IMR-90 (cell line): ENCODE measurements around the gene KLHL3. TPM values are rescaled to one million over a fixed set of nuclear protein-coding genes. Genes with fewer than 3 reads are reported as not detected.

Experiments used
- ATAC-seq: fragments of 200-7000 bp; cut with Tn5 transposase; 2 replicates; pipeline ENCODE4 v1.9.1; 2020; ENCODE audit warnings: low read depth, mild to moderate bottlenecking, moderate library complexity
- BruUV-seq: library from RNA; stranded (reverse); fragments of 400-500 nt; replicated peaks from 2 replicates; lab custom pipeline; 2021; lab: Mats Ljungman, UMichigan
- CTCF ChIA-PET: fragments of 300-600 bp; formaldehyde crosslinking; extraction: SDS; loops from one replicate; lab custom pipeline; 2021; ENCODE audit warnings: antibody characterized with exemption; lab: Yijun Ruan, JAX
- POLR2A ChIA-PET: fragments of 300-600 bp; sonication (Branson Sonifier 250); formaldehyde crosslinking; loops from one replicate; lab custom pipeline; 2022; ENCODE audit warnings: antibody characterized with exemption; ENCODE audit not compliant: unreplicated experiment; lab: Charles Lee
- DNase-seq: peaks from one replicate; pipeline ENCODE4 v3.0.0; 2013
- H2AFZ ChIP-seq: replicated peaks from 2 replicates; pipeline ENCODE3; 2013; ENCODE audit warnings: low read length, mild to moderate bottlenecking; ENCODE audit not compliant: poor library complexity
- H2AK5ac ChIP-seq: 2 replicates; pipeline ENCODE4 v1.6.1; 2013; ENCODE audit warnings: low read depth, low read length, inconsistent platforms
- H2AK9ac ChIP-seq: replicated peaks from 2 replicates; pipeline ENCODE3; 2013; ENCODE audit warnings: mild to moderate bottlenecking, low read depth, low read length, moderate library complexity; ENCODE audit not compliant: poor library complexity
- H2BK120ac ChIP-seq: 2 replicates; pipeline ENCODE4 v1.6.1; 2013; ENCODE audit warnings: low read depth, low read length, inconsistent platforms
- H2BK15ac ChIP-seq: 3 replicates; pipeline ENCODE4 v1.6.1; 2013; ENCODE audit warnings: low read depth, low read length, inconsistent platforms
- H2BK20ac ChIP-seq: 2 replicates; pipeline ENCODE4 v1.6.1; 2013; ENCODE audit warnings: low read depth, mild to moderate bottlenecking, inconsistent platforms, low read length, moderate library complexity
- H2BK5ac ChIP-seq: 2 replicates; pipeline ENCODE4 v1.6.1; 2013; ENCODE audit warnings: mild to moderate bottlenecking, low read depth, low read length, inconsistent platforms; ENCODE audit not compliant: poor library complexity, severe bottlenecking
- H3K14ac ChIP-seq: replicated peaks from 2 replicates; pipeline ENCODE4 v1.6.1; 2013; ENCODE audit warnings: low read depth, low read length, inconsistent platforms
- H3K18ac ChIP-seq: 2 replicates; pipeline ENCODE4 v1.6.1; 2013; ENCODE audit warnings: low read depth, low read length, control low read depth
- H3K23ac ChIP-seq: 2 replicates; pipeline ENCODE4 v1.6.1; 2013; ENCODE audit warnings: low read depth, low read length, inconsistent platforms
- H3K27ac ChIP-seq: 2 replicates; pipeline ENCODE4 v1.5.1; 2013; ENCODE audit warnings: mild to moderate bottlenecking, control low read depth, low read length; ENCODE audit not compliant: insufficient read depth
- H3K27me3 ChIP-seq: 2 replicates; pipeline ENCODE4 v1.6.1; 2013; ENCODE audit warnings: low read length; ENCODE audit not compliant: control insufficient read depth, insufficient read depth
- H3K36me3 ChIP-seq: 2 replicates; pipeline ENCODE4 v1.6.1; 2013; ENCODE audit warnings: low read length, mixed read lengths; ENCODE audit not compliant: control insufficient read depth, insufficient read depth
- H3K4ac ChIP-seq: 2 replicates; pipeline ENCODE4 v1.6.1; 2013; ENCODE audit warnings: low read depth, low read length, inconsistent platforms
- H3K4me1 ChIP-seq: 2 replicates; pipeline ENCODE4 v1.6.1; 2013; ENCODE audit warnings: low read length, mixed read lengths; ENCODE audit not compliant: control insufficient read depth, insufficient read depth
- H3K4me2 ChIP-seq: 2 replicates; pipeline ENCODE4 v1.6.1; 2013; ENCODE audit warnings: low read depth, mild to moderate bottlenecking, control low read depth, low read length, moderate library complexity
- H3K4me3 ChIP-seq: 2 replicates; pipeline ENCODE4 v1.5.1; 2013; ENCODE audit warnings: low read depth, mild to moderate bottlenecking, control low read depth, low read length, moderate library complexity; ENCODE audit not compliant: insufficient read depth
- H3K56ac ChIP-seq: 2 replicates; pipeline ENCODE4 v1.6.1; 2013; ENCODE audit warnings: low read length, inconsistent platforms; ENCODE audit not compliant: insufficient read depth; ENCODE audit errors: extremely low read depth
- H3K79me1 ChIP-seq, 2 experiments: 2 replicates each; pipeline ENCODE4 v1.6.1; 2013; ENCODE audit warnings: low read length in 2 of 2, inconsistent platforms in 1 of 2, low read depth in 1 of 2
- H3K9ac ChIP-seq: 2 replicates; pipeline ENCODE4 v1.6.1; 2013; ENCODE audit warnings: low read depth, low read length, control low read depth
- H3K9me1 ChIP-seq: 2 replicates; pipeline ENCODE4 v1.6.1; 2013; ENCODE audit warnings: low read length, inconsistent platforms; ENCODE audit not compliant: insufficient read depth
- H3K9me3 ChIP-seq: 2 replicates; pipeline ENCODE4 v1.6.1; 2013; ENCODE audit warnings: low read length; ENCODE audit not compliant: control insufficient read depth, insufficient read depth
- H4K20me1 ChIP-seq: 2 replicates; pipeline ENCODE4 v1.6.1; 2013; ENCODE audit warnings: low read length, inconsistent platforms; ENCODE audit not compliant: insufficient read depth
- H4K5ac ChIP-seq: 2 replicates; pipeline ENCODE4 v1.6.1; 2013; ENCODE audit warnings: mild to moderate bottlenecking, low read depth, low read length, control low read depth
- H4K8ac ChIP-seq, 2 experiments: 2 replicates each; pipeline ENCODE4 v1.6.1; 2013; ENCODE audit warnings: low read depth in 2 of 2, low read length in 2 of 2, control low read depth in 1 of 2, inconsistent platforms in 1 of 2
- H4K91ac ChIP-seq: 2 replicates; pipeline ENCODE4 v1.6.1; 2013; ENCODE audit warnings: low read depth, low read length, inconsistent platforms; ENCODE audit not compliant: insufficient read depth
- BHLHE40 ChIP-seq: fragments of 150-350 bp; IDR thresholded peaks from 2 replicates; pipeline ENCODE4 v1.6.1; 2016; ENCODE audit warnings: mild to moderate bottlenecking, low read depth, low read length
- CHD1 ChIP-seq: IDR thresholded peaks from 2 replicates; pipeline ENCODE4 v1.6.1; 2012; ENCODE audit warnings: low read depth, low read length, improper control_type of control experiment
- NFE2L2 ChIP-seq: fragments of 150-350 bp; IDR thresholded peaks from 2 replicates; pipeline ENCODE4 v1.6.1; 2016; ENCODE audit warnings: low read depth, mild to moderate bottlenecking, low read length
- RAD21 ChIP-seq: IDR thresholded peaks from 2 replicates; pipeline ENCODE4 v1.6.1; 2012; ENCODE audit warnings: low read length, improper control_type of control experiment
- RCOR1 ChIP-seq: IDR thresholded peaks from 2 replicates; pipeline ENCODE4 v1.6.1; 2012; ENCODE audit warnings: mild to moderate bottlenecking, low read length, improper control_type of control experiment; ENCODE audit not compliant: insufficient replicate concordance
- WGBS, 2 experiments: methylation state at CpG; one replicate each; pipeline versions ENCODE4 v1.1.5 to v1.1.7; 2013; ENCODE audit warnings: missing lambda C conversion rate in 2 of 2; ENCODE audit not compliant: insufficient read length in 1 of 2; ENCODE audit errors: extremely low coverage in 2 of 2; 5-methylcytosine and 5-hydroxymethylcytosine counted together
- dilution Hi-C: fragments of 300-500 bp; cut with HindIII; formaldehyde crosslinking; loops from one replicate; pipeline ENCODE4 v1.14.3; 2018; ENCODE audit warnings: low sequenced_read_pairs; ENCODE audit not compliant: unreplicated experiment
- in situ Hi-C: fragments of 300-500 bp; cut with MboI; formaldehyde crosslinking; loops from 3 replicates; pipeline ENCODE4 v1.14.3; 2019; ENCODE audit warnings: low sequenced_read_pairs, inconsistent platforms, mixed read lengths
- intact Hi-C: fragments of 100-400 bp; cut with micrococcal nuclease; formaldehyde crosslinking; loops from 2 replicates; pipeline ENCODE4 v1.10.0; 2022
- polyA plus RNA-seq, 3 experiments: library from polyadenylated mRNA; depleted of rRNA; stranded (reverse); fragments of >200 nt; gene quantifications; 2 replicates each; pipeline ENCODE4 v1.2.3, GENCODE V29; 2012; ENCODE audit warnings: low replicate concordance in 1 of 3
- total RNA-seq: library from RNA; depleted of rRNA; stranded (reverse); fragments of >200 nt; gene quantifications from 2 replicates; pipeline ENCODE4 v1.2.3, GENCODE V29; 2012

KLHL3 gene
- total and polyA plus RNA-seq, 2 of the 4 experiments (the other 2 are of a cell fraction), result 2.3 to 4.1 TPM

- Histone ChIP-seq H3K18ac (no peak overlapping the region), H4K5ac (no peak overlapping the region), H3K4ac (no peak overlapping the region), H3K9ac (no peak overlapping the region), H4K20me1 (no peaks in the 10 kb centered on the region), H3K56ac (no peak overlapping the region), H2AK9ac (no peak overlapping the region), H4K8ac (no peak overlapping the region), H2BK15ac (no peak overlapping the region), H3K4me3 (no peak overlapping the region), H2BK120ac (no peak overlapping the region), H2BK20ac (no peak overlapping the region), H3K4me1 (no peaks in the 10 kb centered on the region), H3K14ac (no peak overlapping the region), H2BK5ac (no peak overlapping the region), H3K4me2 (no peak overlapping the region), H2AFZ (no peak overlapping the region), H3K27ac (no peak overlapping the region), H3K27me3 (no peaks in the 10 kb centered on the region), H3K9me1 (no peaks in the 10 kb centered on the region), H3K79me1 (no peaks in the 10 kb centered on the region), H3K36me3 (no peaks in the 10 kb centered on the region), H3K23ac (no peak overlapping the region), H2AK5ac (no peak overlapping the region), H3K9me3 (no peaks in the 10 kb centered on the region), H4K91ac (no peak overlapping the region)
- ATAC-seq (no peak), DNase-seq (no peak)
- CTCF ChIA-PET, result no interaction called here
- TF ChIP-seq NFE2L2 (no peak), BHLHE40 (no peak), CHD1 (no peak), RAD21 (no peak), RCOR1 (no peak)
- POLR2A ChIA-PET, result no interaction called here
- dilution Hi-C loops (no loop called here), intact Hi-C loops (no loop called here), in situ Hi-C loops (no loop called here)
- BruUV-seq, result no TSS peak
- no CpG with 5 or more reads among the region's 1 CpG for WGBS, 2 experiments
Observed at GRCh38 chr5:137584262-137584661, 151.6 kb downstream of the KLHL3 start.
